HL-60/S4 treated with retinoic acid at 250 ng/mL for 4 days and 3 days (cell line): ENCODE measurements around the gene CDH4.

Experiments used
- in situ Hi-C: fragments of 300-500 bp; cut with MboI; formaldehyde crosslinking; loops from 2 replicates; pipeline ENCODE4 v1.7.0; 2022; ENCODE audit warnings: low sequenced_read_pairs

The CDH4 gene

DNA sequence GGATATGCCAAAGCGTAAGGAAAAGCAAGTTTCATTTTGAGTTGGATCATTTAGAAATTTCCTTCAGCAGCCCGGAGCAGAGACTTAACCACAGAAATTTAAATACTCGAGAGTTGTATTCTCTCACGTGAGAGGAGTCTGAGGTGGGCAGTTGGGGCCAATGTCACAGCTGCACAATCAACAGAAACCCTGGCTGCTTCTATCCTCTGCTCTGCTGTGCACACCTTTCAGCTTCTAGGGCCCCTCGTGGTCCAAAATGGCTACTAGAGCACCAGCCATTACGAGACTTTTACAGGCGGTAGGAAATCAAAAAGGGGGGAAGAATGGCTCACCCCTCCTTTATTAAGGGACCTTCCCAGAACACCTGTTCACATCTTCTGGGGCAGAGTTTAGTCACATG, 659.8 kb downstream of the CDH4 start:
- in situ Hi-C loops, result no loop called here

GRCh38 chr20:61912665-61913422, 660.8 kb downstream of the CDH4 start:
- in situ Hi-C loops, result no loop called here

DNA sequence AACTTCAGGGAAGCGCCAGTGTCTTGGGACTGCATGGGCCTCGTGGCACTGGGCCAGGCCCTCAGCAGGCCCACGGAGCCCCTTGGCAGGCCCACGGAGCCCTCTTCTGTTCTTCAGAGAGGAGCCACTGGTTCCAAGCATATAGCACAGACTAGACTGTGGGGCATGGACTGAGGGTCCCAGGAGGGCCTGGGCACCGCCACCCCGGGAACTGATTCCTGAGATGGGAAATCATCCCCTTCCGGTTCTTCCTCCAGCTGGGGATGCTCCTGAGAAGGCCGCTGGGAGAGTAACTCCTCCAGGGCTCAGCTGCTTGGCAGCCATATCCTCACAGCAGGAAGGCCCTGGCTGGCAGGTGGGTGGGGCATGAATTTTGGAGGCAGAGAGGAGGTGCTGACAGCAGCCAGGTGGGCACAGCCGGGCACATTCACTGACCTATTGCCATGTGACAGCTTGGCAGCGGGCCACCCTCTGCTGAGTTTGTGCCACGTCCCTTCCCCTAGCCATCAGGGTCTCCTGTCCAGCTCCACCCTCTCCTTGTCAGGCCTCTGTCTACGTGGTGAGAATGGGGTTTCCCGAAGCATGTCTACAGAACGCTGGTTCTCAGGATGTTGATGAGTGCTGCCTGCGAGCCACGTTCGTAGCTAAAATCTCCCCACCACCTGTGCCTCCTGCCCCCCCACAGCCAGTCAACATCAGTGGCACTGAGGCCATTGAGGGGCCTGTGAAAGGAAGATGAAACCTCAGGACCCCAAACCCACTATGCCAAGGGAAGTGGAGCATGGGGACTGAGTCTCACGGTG, 661.6 kb downstream of the CDH4 start:
- in situ Hi-C loops, result no loop called here

DNA sequence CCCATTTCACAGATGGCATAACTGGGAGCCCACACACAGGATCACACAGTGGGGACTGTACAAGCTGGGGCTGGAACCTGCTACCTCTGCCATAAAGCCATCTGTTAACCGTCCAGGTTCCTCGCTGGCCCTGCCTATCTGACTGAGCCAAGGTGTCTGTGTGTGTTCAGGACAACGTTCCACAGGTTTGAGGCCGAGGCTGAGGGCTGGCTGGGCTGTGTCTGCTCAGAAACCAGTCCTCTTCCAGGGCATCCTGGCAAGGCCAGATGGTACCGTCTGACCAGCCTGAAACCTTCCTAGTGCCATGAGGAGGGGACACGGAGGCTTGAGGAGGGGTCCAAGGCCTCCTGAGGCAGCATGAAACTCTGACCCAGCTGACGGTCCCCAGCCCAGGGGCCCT, 663.0 kb downstream of the CDH4 start:
- in situ Hi-C loops, result no loop called here

- in situ Hi-C loops, result no loop called here
Observed at GRCh38 chr20:61916318-61916891, 664.3 kb downstream of the CDH4 start.

- in situ Hi-C loops, result no loop called here
Observed at GRCh38 chr20:61917474-61918145, 665.5 kb downstream of the CDH4 start.

DNA sequence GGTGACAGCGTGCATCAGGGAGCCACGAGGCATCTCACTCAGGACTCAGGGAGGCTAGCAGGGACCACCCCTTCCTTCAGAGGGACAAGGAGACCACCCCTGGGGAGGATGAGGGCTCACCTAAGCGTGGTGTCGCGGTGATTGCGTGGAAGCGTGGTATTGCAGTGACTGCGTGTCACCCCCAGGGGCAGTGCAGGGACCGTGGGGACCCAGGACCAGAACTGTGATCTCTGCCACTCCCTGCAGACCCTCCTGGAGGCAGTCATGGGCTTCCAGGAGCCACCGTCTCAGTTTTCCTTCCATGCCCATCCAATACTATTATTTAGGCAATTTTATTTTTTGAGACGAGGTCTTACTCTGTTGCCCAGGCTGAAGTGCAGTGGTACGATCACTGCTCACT, 666.5 kb downstream of the CDH4 start:
- in situ Hi-C loops, result no loop called here

DNA sequence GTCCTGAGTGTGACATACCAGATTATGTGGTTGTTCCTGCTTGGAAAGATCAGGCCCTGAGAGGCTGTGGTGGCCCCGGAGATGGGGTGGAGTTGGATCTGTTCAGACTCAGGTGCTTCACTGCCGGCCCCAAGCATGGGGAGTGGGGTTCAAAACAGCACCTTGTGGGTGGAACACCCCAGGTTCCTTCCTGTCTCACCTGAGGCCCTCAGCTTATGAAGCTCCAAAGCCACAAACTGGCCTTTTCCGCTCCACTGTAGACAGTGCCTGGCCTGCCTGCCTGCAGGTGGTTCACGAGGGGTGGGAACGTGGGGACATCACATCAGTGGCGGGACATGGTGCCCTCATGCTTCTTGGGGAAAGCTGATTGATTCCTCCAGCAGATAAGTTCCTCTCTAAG, 667.2 kb downstream of the CDH4 start:
- in situ Hi-C loops, result no loop called here

DNA sequence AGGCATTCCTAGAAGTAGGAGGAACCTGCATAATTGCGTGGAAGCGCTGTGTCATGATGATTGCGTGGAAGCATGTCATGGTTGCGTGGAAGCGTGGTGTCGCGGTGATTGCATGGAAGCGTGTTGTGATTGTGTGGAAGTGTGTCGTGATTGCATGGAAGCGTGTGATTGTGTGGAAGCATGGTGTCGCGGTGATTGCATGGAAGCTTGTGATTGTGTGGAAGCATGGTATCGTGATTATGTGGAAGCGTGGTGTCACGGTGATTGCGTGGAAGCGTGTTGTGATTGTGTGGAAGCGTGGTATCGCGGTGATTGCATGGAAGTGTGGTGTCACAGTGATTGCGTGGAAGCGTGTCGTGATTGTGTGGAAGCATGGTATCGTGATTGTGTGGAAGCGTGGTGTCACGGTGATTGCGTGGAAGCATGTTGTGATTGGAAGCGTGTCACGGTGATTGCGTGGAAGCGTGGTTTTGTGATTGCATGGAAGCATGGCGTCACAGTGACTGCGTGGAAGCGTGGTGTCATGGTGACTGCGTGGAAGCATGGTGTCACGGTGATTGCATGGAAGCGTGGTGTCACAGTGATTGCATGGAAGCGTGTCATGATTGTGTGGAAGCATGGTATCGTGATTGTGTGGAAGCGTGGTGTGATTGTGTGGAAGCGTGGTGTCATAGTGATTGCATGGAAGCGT, 667.8 kb downstream of the CDH4 start:
- in situ Hi-C loops, result no loop called here

GRCh38 chr20:61922411-61922810, 670.4 kb downstream of the CDH4 start:
- in situ Hi-C loops, result no loop called here

GRCh38 chr20:61922936-61923335, 670.9 kb downstream of the CDH4 start:
- in situ Hi-C loops, result no loop called here

DNA sequence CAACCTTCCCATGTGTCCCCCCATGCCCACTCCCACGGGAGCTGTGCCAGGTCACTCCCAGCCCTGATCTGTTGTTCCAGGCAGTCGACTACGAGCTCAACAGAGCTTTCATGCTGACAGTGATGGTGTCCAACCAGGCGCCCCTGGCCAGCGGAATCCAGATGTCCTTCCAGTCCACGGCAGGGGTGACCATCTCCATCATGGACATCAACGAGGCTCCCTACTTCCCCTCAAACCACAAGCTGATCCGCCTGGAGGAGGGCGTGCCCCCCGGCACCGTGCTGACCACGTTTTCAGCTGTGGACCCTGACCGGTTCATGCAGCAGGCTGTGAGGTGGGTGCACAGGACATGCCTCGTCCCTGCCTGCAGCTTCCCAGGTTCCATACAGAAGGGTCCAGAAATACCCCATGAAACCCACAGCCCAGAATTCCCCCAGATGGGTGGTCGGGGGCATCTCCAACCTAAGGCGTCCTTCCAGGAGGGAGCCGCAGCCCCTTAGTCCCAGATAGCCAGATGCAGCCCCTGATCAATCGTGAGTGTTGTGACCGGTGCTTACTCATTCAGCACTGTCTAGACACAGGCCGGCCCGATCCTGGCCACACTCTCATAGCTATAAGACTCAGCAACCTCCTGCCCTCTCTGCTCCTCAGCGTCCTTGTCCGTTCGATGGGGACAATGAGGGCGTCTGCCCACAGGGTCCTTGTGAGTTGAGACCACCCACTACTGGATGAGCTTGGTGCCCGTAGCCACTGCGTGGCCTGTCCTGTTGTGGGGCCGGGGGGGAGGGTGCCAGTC, 671.5 kb downstream of the CDH4 start:
- in situ Hi-C loops, result no loop called here

DNA sequence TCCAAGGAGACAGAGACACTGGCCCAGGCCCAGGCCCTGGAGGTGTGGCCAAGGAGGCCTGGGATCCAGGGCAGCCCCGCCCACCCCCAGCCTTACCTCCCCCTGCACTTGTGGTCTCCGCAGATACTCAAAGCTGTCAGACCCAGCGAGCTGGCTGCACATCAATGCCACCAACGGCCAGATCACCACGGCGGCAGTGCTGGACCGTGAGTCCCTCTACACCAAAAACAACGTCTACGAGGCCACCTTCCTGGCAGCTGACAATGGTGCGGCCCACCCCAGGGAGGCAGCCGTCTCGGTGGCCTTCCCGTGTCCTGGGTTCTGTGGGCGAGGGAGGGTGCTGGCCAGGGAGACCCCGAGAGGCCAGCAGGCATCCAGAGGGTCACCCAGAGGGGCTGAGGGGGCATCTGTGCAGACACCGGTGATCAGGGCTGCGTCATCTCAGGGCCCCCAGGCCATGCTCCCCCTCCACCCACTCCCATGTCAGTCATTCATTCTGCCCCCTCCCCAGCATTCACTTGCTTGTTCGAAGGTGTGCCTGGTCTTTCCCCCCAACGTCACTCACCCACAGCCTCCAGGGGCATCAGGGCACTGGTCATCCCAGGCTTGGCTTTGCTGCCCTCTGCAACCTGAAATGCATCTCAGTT, 672.3 kb downstream of the CDH4 start:
- in situ Hi-C loops, result no loop called here

DNA sequence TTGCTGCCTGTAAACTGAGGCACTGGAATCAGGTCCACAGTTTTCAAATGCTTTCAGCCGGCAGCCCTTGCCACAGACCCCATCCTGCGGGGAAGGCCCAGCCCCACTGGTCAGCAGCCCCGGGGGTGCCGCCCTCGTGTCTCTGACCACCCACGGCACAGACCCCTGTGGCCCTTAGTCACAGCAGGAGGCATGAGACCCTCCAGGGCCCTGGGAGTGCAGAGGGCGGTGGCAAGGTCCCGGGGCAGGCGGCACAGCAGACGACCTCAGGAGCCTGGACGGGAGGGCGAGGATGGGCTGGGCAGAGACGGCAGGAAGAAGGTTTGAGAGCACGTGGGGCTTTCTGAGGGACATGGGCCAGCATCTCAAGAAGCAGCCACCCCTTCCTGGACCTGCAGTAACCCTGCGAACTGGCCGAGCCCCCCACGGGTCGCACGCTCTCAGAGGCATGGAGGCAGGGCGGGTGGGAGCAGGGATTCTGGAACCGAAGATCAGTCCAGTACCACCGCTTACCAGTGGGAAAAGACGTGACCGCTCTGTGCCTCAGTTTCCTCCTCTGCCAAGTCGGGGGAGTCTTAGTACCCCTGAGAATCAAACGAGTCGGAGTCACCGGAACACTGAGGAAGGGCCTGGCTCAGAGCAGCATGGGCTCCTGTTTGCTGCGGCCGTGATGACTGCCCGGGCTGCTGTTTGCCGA, 672.9 kb downstream of the CDH4 start:
- in situ Hi-C loops, result no loop called here

GRCh38 chr20:61925555-61926252, 673.6 kb downstream of the CDH4 start:
- in situ Hi-C loops, result no loop called here

GRCh38 chr20:61926253-61926613, 674.2 kb downstream of the CDH4 start:
- in situ Hi-C loops, result no loop called here

DNA sequence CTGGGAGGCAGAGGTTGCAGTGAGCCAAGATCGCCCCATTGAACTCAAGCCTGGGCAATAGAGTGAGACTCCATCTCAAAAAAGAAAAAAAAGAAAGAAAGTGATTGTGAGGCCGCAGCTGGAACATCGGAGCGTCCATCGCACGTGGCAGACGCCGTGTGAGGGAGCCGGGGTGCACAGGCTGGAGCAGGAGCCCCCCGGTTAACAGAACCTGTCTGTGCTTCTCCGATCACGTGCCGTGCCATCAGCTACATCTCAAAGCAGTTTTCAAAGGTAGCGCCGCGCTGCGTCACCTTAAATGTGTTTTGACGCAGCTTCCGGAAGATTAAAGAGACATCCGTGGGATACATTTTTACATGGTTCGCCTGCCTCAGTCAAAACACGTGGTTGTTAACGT, 674.7 kb downstream of the CDH4 start:
- in situ Hi-C loops, result no loop called here

DNA sequence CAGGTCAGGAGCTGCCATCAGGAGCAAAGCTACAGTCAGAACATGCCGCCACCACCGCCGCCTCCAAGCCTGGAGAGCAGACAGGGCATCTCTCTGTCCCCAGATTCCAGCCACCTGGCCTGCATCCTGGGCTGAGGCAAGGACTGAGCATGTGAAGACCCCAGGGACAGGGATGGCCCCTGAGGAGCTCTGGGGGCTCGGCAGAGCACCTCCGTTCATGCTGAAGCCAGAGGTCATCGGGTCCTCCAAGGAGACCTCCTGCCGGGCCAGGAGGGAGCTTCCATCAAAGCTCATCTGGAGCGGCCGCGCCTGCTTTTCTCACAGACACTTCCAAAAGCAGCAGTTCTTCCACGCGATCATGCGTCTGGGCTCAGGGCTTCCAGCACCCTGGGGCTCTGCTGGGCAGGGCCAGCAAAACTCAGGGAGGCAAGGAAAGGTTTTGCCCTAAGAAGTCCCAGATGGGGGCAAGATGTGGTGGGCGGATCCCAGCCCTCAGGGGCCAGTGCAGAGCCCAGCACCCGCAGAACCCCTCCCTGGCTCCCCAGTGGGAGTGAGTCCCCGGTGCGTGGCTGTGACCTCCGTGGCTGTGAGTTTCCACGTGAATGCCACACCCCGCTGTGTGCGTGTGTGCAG, 675.2 kb downstream of the CDH4 start:
- in situ Hi-C loops, result no loop called here
